Measurements from ENCODE around the gene SH3BP1.

The SH3BP1 gene

GRCh38 chr22:37660709-37661045 lies 21.2 kb downstream of the SH3BP1 start:
- no peak for DNase-seq

GRCh38 chr22:37661160-37661924 lies 21.9 kb downstream of the SH3BP1 start:
- no peak for DNase-seq

- DNase-seq = no peak
Measured at GRCh38 chr22:37662039-37662438, 22.6 kb downstream of the SH3BP1 start.

- no peak for DNase-seq
Measured at GRCh38 chr22:37663521-37664140, 24.2 kb downstream of the SH3BP1 start.

- DNase-seq = no peak
Measured at GRCh38 chr22:37664249-37665101, 25.0 kb downstream of the SH3BP1 start.

- no peak for DNase-seq
Measured at GRCh38 chr22:37665487-37665886, 26.0 kb downstream of the SH3BP1 start.

GRCh38 chr22:37669586-37669985 lies 30.1 kb downstream of the SH3BP1 start:
- DNase-seq = no peak

- DNase-seq = no peak
Measured at GRCh38 chr22:37672206-37672919, 32.9 kb downstream of the SH3BP1 start.

- DNase-seq = no peak
Measured at GRCh38 chr22:37672920-37673455, 33.5 kb downstream of the SH3BP1 start.

- DNase-seq = no peak
Measured at GRCh38 chr22:37674248-37674647, 34.8 kb downstream of the SH3BP1 start.

GRCh38 chr22:37674951-37675929 lies 35.8 kb downstream of the SH3BP1 start, which contains the start of gene LGALS1:
Gene LGALS1, plus strand, starts transcription at chr22:37675636. Its CDS starts 67 bp downstream, at chr22:37675703.
- peak; percentile 87 for DNase-seq

- peak; percentile 57 for DNase-seq
Measured at GRCh38 chr22:37675930-37676735, 36.7 kb downstream of the SH3BP1 start.

- peak; percentile 90 for DNase-seq
Measured at GRCh38 chr22:37676736-37677492, 37.4 kb downstream of the SH3BP1 start.

- DNase-seq = no peak
Measured at GRCh38 chr22:37677493-37677974, 38.1 kb downstream of the SH3BP1 start.

GRCh38 chr22:37678372-37678771 lies 38.9 kb downstream of the SH3BP1 start:
- DNase-seq = no peak

- no peak for DNase-seq
Measured at GRCh38 chr22:37679670-37680069, 40.2 kb downstream of the SH3BP1 start.

- no peak for DNase-seq
Measured at GRCh38 chr22:37680191-37680851, 40.9 kb downstream of the SH3BP1 start.

GRCh38 chr22:37681001-37681424 lies 41.5 kb downstream of the SH3BP1 start:
- no peak for DNase-seq

GRCh38 chr22:37681556-37682049 lies 42.1 kb downstream of the SH3BP1 start:
- peak; percentile 60 for DNase-seq

Data from NK-92 treated with Interleukin-12 subunit alpha and Interleukin-12 subunit beta, amount 100 ng/mL, for 24 hours (cell line).